Stimulated activated CD4-positive, alpha-beta T cell treated with anti-CD3 and anti-CD28 coated beads, Interleukin-4, amount 100 ng/mL, for 48 hours (primary cell): ENCODE results near the gene SPRN.

Experiments used
- DNase-seq, 2 donors: peaks; one replicate each; pipeline ENCODE4 v3.0.0-alpha.2; 2020; ENCODE audit warnings: low read depth in 2 of 2

The SPRN gene

GRCh38 chr10:133405844-133406527 is 18.4 kb downstream of the SPRN start:
- DNase-seq = no peak

GRCh38 chr10:133405272-133405671 is 19.2 kb downstream of the SPRN start:
- no peak for DNase-seq

- no peak for DNase-seq
Measured at GRCh38 chr10:133403784-133404183, 20.6 kb downstream of the SPRN start.

- DNase-seq = no peak
Measured at GRCh38 chr10:133403359-133403758, 21.1 kb downstream of the SPRN start.

- no peak for DNase-seq
Measured at GRCh38 chr10:133401981-133402725, 22.3 kb downstream of the SPRN start.

GRCh38 chr10:133401500-133401899 is 22.9 kb downstream of the SPRN start:
- DNase-seq = no peak

- no peak for DNase-seq
Measured at GRCh38 chr10:133400624-133401424, 23.6 kb downstream of the SPRN start.

GRCh38 chr10:133399123-133399601 is 25.3 kb downstream of the SPRN start:
- DNase-seq = no peak

- no peak for DNase-seq
Measured at GRCh38 chr10:133397938-133398337, 26.5 kb downstream of the SPRN start.

- no peak for DNase-seq
Measured at GRCh38 chr10:133396035-133396624, 28.3 kb downstream of the SPRN start.

- no peak for DNase-seq
Measured at GRCh38 chr10:133394801-133395221, 29.6 kb downstream of the SPRN start.

- peak in 1 of 2 donors; percentile 93 for DNase-seq
Measured at GRCh38 chr10:133394064-133394663, 30.3 kb downstream of the SPRN start, which contains the start of gene MTG1. Gene MTG1, plus strand, starts transcription at chr10:133394157. Its CDS starts 64 bp downstream, at chr10:133394221.

- DNase-seq = peak in 1 of 2 donors; percentile 96
Measured at GRCh38 chr10:133393401-133394063, 30.9 kb downstream of the SPRN start.

GRCh38 chr10:133391761-133392518 is 32.5 kb downstream of the SPRN start:
- DNase-seq = peak in 1 of 2 donors; percentile 29

- DNase-seq = no peak
Measured at GRCh38 chr10:133391249-133391635, 33.2 kb downstream of the SPRN start.

GRCh38 chr10:133390597-133391248 is 33.7 kb downstream of the SPRN start:
- no peak for DNase-seq

GRCh38 chr10:133388973-133389818 is 35.2 kb downstream of the SPRN start:
- DNase-seq = no peak

GRCh38 chr10:133388236-133388972 is 36.0 kb downstream of the SPRN start:
- DNase-seq = no peak
